Mesendoderm (in vitro differentiated cells): ENCODE data around the gene CENPO.

Experiments used
- DNase-seq: peaks from one replicate; pipeline ENCODE4 v3.0.0; 2013
- H2AK5ac ChIP-seq: 2 replicates; pipeline ENCODE4 v1.6.1; 2013; ENCODE audit warnings: low read length, inconsistent platforms
- H2BK120ac ChIP-seq: 2 replicates; pipeline ENCODE4 v1.6.1; 2013; ENCODE audit warnings: low read depth, mild to moderate bottlenecking, low read length, moderate library complexity, mixed read lengths
- H2BK15ac ChIP-seq: replicated peaks from 2 replicates; pipeline ENCODE4 v1.6.1; 2013; ENCODE audit warnings: low read depth, mild to moderate bottlenecking, moderate library complexity
- H2BK5ac ChIP-seq: 2 replicates; pipeline ENCODE4 v1.6.1; 2013; ENCODE audit warnings: low read length, inconsistent platforms
- H3K18ac ChIP-seq: 2 replicates; pipeline ENCODE4 v1.6.1; 2013; ENCODE audit warnings: mild to moderate bottlenecking, low read length, mixed read lengths
- H3K23ac ChIP-seq: one replicate; pipeline ENCODE4 v1.6.1; 2013; ENCODE audit warnings: low read length
- H3K27ac ChIP-seq: 2 replicates; pipeline ENCODE4 v1.5.1; 2013; ENCODE audit warnings: low read depth, mild to moderate bottlenecking, inconsistent platforms, low read length, moderate library complexity
- H3K27me3 ChIP-seq: 2 replicates; pipeline ENCODE4 v1.6.1; 2013; ENCODE audit warnings: low read length, control low read depth, mild to moderate bottlenecking, inconsistent platforms; ENCODE audit not compliant: insufficient read depth, poor library complexity
- H3K36me3 ChIP-seq: 2 replicates; pipeline ENCODE4 v1.6.1; 2013; ENCODE audit warnings: low read length, inconsistent platforms; ENCODE audit not compliant: control insufficient read depth, insufficient read depth
- H3K4ac ChIP-seq: one replicate; pipeline ENCODE4 v1.6.1; 2013; ENCODE audit warnings: low read depth, mild to moderate bottlenecking, low read length, moderate library complexity
- H3K4me1 ChIP-seq: 2 replicates; pipeline ENCODE4 v1.6.1; 2013; ENCODE audit warnings: low read depth, low read length, inconsistent platforms; ENCODE audit not compliant: control insufficient read depth
- H3K4me2 ChIP-seq: 2 replicates; pipeline ENCODE4 v1.6.1; 2013; ENCODE audit warnings: low read length
- H3K4me3 ChIP-seq: 2 replicates; pipeline ENCODE4 v1.5.1; 2013; ENCODE audit warnings: mild to moderate bottlenecking, low read length
- H3K56ac ChIP-seq: one replicate; pipeline ENCODE4 v1.6.1; 2013; ENCODE audit warnings: low read length
- H3K79me1 ChIP-seq: 2 replicates; pipeline ENCODE4 v1.6.1; 2013; ENCODE audit warnings: low read length, inconsistent platforms
- H3K79me2 ChIP-seq: 2 replicates; pipeline ENCODE4 v1.6.1; 2013; ENCODE audit warnings: mild to moderate bottlenecking, low read length; ENCODE audit not compliant: control insufficient read depth, insufficient read depth
- H3K9ac ChIP-seq: 2 replicates; pipeline ENCODE4 v1.6.1; 2013; ENCODE audit warnings: low read length, inconsistent platforms
- H4K5ac ChIP-seq: one replicate; pipeline ENCODE4 v1.6.1; 2013; ENCODE audit warnings: low read length
- H4K8ac ChIP-seq: one replicate; pipeline ENCODE4 v1.6.1; 2013; ENCODE audit warnings: low read depth, mild to moderate bottlenecking, control low read depth, low read length, moderate library complexity
- WGBS: extraction: QIAGEN DNeasy Blood & Tissue Kit; methylation state at CpG from one replicate; pipeline ENCODE4 v1.1.7; 2013; ENCODE audit warnings: low lambda C conversion rate, missing lambda C conversion rate; ENCODE audit not compliant: insufficient coverage; ENCODE audit errors: extremely low coverage; 5-methylcytosine and 5-hydroxymethylcytosine counted together

Gene CENPO

GRCh38 chr2:24766609-24767008 lies 26.6 kb upstream of the CENPO start:
- no peak overlapping the region for H3K4me3 ChIP-seq
- H3K9ac ChIP-seq: no peak overlapping the region
- no peak overlapping the region for H3K4me2 ChIP-seq
- H3K79me2 ChIP-seq: no peaks in the 10 kb centered on the region
- H4K5ac ChIP-seq: no peak overlapping the region
- WGBS: no CpG with 5 or more reads among the region's 6 CpGs
- H2BK120ac ChIP-seq: no peak overlapping the region
- no peak overlapping the region for H2AK5ac ChIP-seq
- H2BK5ac ChIP-seq: no peak overlapping the region
- no peaks in the 10 kb centered on the region for H3K36me3 ChIP-seq
- peaks cover 1% of the 10 kb centered on the region for H3K4me1 ChIP-seq
- no peaks in the 10 kb centered on the region for H3K27me3 ChIP-seq
- H3K4ac ChIP-seq: no peak overlapping the region
- H3K79me1 ChIP-seq: no peaks in the 10 kb centered on the region
- no peak overlapping the region for H2BK15ac ChIP-seq
- H3K18ac ChIP-seq: no peak overlapping the region
- no peak overlapping the region for H3K27ac ChIP-seq
- H3K23ac ChIP-seq: no peak overlapping the region
- no peak for DNase-seq
- no peak overlapping the region for H4K8ac ChIP-seq
- H3K56ac ChIP-seq: no peak overlapping the region

GRCh38 chr2:24768013-24768412 lies 25.2 kb upstream of the CENPO start:
- Histone ChIP-seq H3K4me2 (no peak overlapping the region), H3K9ac (no peak overlapping the region), H3K27me3 (no peaks in the 10 kb centered on the region), H3K27ac (no peak overlapping the region), H2BK5ac (no peak overlapping the region), H2BK15ac (no peak overlapping the region), H3K56ac (no peak overlapping the region), H2AK5ac (no peak overlapping the region), H3K4ac (no peak overlapping the region), H3K79me1 (no peaks in the 10 kb centered on the region), H3K23ac (no peak overlapping the region), H4K8ac (no peak overlapping the region), H3K4me1 (peaks cover 2% of the 10 kb centered on the region), H2BK120ac (no peak overlapping the region), H3K79me2 (no peaks in the 10 kb centered on the region), H3K4me3 (no peak overlapping the region), H3K18ac (no peak overlapping the region), H4K5ac (no peak overlapping the region), H3K36me3 (no peaks in the 10 kb centered on the region)
- no peak for DNase-seq
- WGBS: no CpG with 5 or more reads among the region's 5 CpGs

- Histone ChIP-seq H3K23ac (no peak overlapping the region), H3K36me3 (no peaks in the 10 kb centered on the region), H3K18ac (no peak overlapping the region), H3K4me2 (no peak overlapping the region), H2BK15ac (no peak overlapping the region), H3K4ac (no peak overlapping the region), H3K4me1 (peaks cover 2% of the 10 kb centered on the region), H3K56ac (no peak overlapping the region), H4K8ac (no peak overlapping the region), H3K79me2 (no peaks in the 10 kb centered on the region), H2BK5ac (no peak overlapping the region), H2BK120ac (no peak overlapping the region), H3K27me3 (no peaks in the 10 kb centered on the region), H4K5ac (no peak overlapping the region), H3K79me1 (no peaks in the 10 kb centered on the region), H3K27ac (no peak overlapping the region), H3K9ac (no peak overlapping the region), H2AK5ac (no peak overlapping the region), H3K4me3 (no peak overlapping the region)
- no peak for DNase-seq
- WGBS: no CpG with 5 or more reads among the region's 7 CpGs
These were observed 24.6 kb upstream of the CENPO start for GRCh38 chr2:24768601-24769000.

- no peaks in the 10 kb centered on the region for H3K79me2 ChIP-seq
- H3K27me3 ChIP-seq: no peaks in the 10 kb centered on the region
- peak; percentile 60 for DNase-seq
- H2AK5ac ChIP-seq: no peak overlapping the region
- no peak overlapping the region for H3K9ac ChIP-seq
- no peaks in the 10 kb centered on the region for H3K79me1 ChIP-seq
- H3K18ac ChIP-seq: no peak overlapping the region
- H3K27ac ChIP-seq: no peak overlapping the region
- H3K56ac ChIP-seq: no peak overlapping the region
- no peak overlapping the region for H3K4me2 ChIP-seq
- no peak overlapping the region for H3K4me3 ChIP-seq
- H3K23ac ChIP-seq: no peak overlapping the region
- no peak overlapping the region for H4K5ac ChIP-seq
- H3K4ac ChIP-seq: no peak overlapping the region
- H2BK120ac ChIP-seq: no peak overlapping the region
- H2BK15ac ChIP-seq: no peak overlapping the region
- H2BK5ac ChIP-seq: no peak overlapping the region
- WGBS: no CpG with 5 or more reads among the region's 5 CpGs
- no peaks in the 10 kb centered on the region for H3K36me3 ChIP-seq
- H4K8ac ChIP-seq: no peak overlapping the region
- peaks cover 2% of the 10 kb centered on the region for H3K4me1 ChIP-seq
These were observed 22.2 kb upstream of the CENPO start for GRCh38 chr2:24771061-24771460.

- peak overlapping the region; percentile 48 for H2BK5ac ChIP-seq
- H3K4me1 ChIP-seq: peaks cover 2% of the 10 kb centered on the region
- H4K8ac ChIP-seq: no peak overlapping the region
- H3K9ac ChIP-seq: no peak overlapping the region
- H3K56ac ChIP-seq: no peak overlapping the region
- no peak overlapping the region for H4K5ac ChIP-seq
- WGBS: no CpG with 5 or more reads among the region's 5 CpGs
- H2BK15ac ChIP-seq: no peak overlapping the region
- no peak overlapping the region for H3K4ac ChIP-seq
- H3K23ac ChIP-seq: no peak overlapping the region
- H3K4me2 ChIP-seq: no peak overlapping the region
- no peak overlapping the region for H3K18ac ChIP-seq
- H2AK5ac ChIP-seq: no peak overlapping the region
- H3K36me3 ChIP-seq: no peaks in the 10 kb centered on the region
- peak; percentile 96 for DNase-seq
- H3K27me3 ChIP-seq: no peaks in the 10 kb centered on the region
- peak overlapping the region; percentile 88 for H3K27ac ChIP-seq
- H3K79me2 ChIP-seq: no peaks in the 10 kb centered on the region
- H3K79me1 ChIP-seq: no peaks in the 10 kb centered on the region
- no peak overlapping the region for H3K4me3 ChIP-seq
- H2BK120ac ChIP-seq: no peak overlapping the region
These were observed 21.2 kb upstream of the CENPO start for GRCh38 chr2:24771764-24772586.

GRCh38 chr2:24774373-24774772 lies 18.9 kb upstream of the CENPO start:
- Histone ChIP-seq H3K79me1 (no peaks in the 10 kb centered on the region), H3K4me2 (no peak overlapping the region), H3K56ac (no peak overlapping the region), H3K79me2 (no peaks in the 10 kb centered on the region), H3K18ac (peak overlapping the region; percentile 73), H3K27ac (no peak overlapping the region), H3K9ac (no peak overlapping the region), H3K27me3 (no peaks in the 10 kb centered on the region), H2BK5ac (no peak overlapping the region), H3K36me3 (no peaks in the 10 kb centered on the region), H4K8ac (no peak overlapping the region), H3K4me1 (peaks cover 2% of the 10 kb centered on the region), H2BK15ac (no peak overlapping the region), H3K4me3 (no peak overlapping the region), H3K23ac (no peak overlapping the region), H4K5ac (no peak overlapping the region), H3K4ac (no peak overlapping the region), H2AK5ac (no peak overlapping the region), H2BK120ac (no peak overlapping the region)
- no CpG with 5 or more reads among the region's 3 CpGs for WGBS
- no peak for DNase-seq
